Right cardiac atrium (tissue), 5 donors: ENCODE results near the gene C16orf90. TPM values are rescaled to one million over a fixed set of nuclear protein-coding genes. Genes with fewer than 3 reads are reported as not detected.
"Not testable (repeated sequence)": the region's sequence is repeated elsewhere in the genome, so short reads cannot be mapped to it uniquely, and the experiment has no call there.

ENCODE experiments used
- ATAC-seq, 2 donors: fragments of 200-7000 bp; cut with Tn5 transposase; one replicate each; pipeline versions ENCODE4 v1.8.0 to v1.9.1; 2020; ENCODE audit warnings: moderate library complexity in 2 of 2, mild to moderate bottlenecking in 1 of 2
- DNase-seq, 3 donors: peaks; one replicate each; pipeline ENCODE4 v3.0.0-alpha.2; 2020
- H3K27ac ChIP-seq: one replicate; pipeline ENCODE4 v1.5.1; 2013; ENCODE audit warnings: mild to moderate bottlenecking, low read length, control low read depth, moderate library complexity
- H3K27me3 ChIP-seq: one replicate; pipeline ENCODE4 v1.6.1; 2013; ENCODE audit not compliant: control insufficient read depth, insufficient read depth
- H3K4me1 ChIP-seq: one replicate; pipeline ENCODE4 v1.6.1; 2013; ENCODE audit warnings: low read length; ENCODE audit not compliant: control insufficient read depth, insufficient read depth
- H3K4me3 ChIP-seq: one replicate; pipeline ENCODE4 v1.5.1; 2013; ENCODE audit warnings: low read length, control low read depth
- H3K9me3 ChIP-seq: one replicate; pipeline ENCODE4 v1.6.1; 2013; ENCODE audit warnings: low read length; ENCODE audit not compliant: control insufficient read depth
- WGBS: extraction: QIAGEN DNeasy Blood & Tissue Kit; methylation state at CpG from one replicate; pipeline ENCODE4 v1.1.7; 2013; 5-methylcytosine and 5-hydroxymethylcytosine counted together
- intact Hi-C, 4 donors: fragments of 100-400 bp; cut with DNase I; formaldehyde crosslinking; loops; one replicate each; pipeline versions ENCODE4 v1.11.0 to v1.14.0; 2022 to 2023
- polyA plus RNA-seq: library from polyadenylated mRNA; stranded (reverse); fragments of 200-250 nt; gene quantifications from one replicate; pipeline ENCODE4 v1.2.3, GENCODE V29; 2013
- total RNA-seq, 4 donors: library from RNA; stranded (reverse); fragmentation: NEBNext Ultra II Directional; extraction: Animal tissue kit (Norgen Biotek cat#: 25700); gene quantifications; one replicate each; pipeline ENCODE4 v1.2.1, GENCODE V29; 2021
- donor health status: healthy with polysubstance abuse.
- donor health status: DM: no; HTN: yes; CAD: no.
- donor health status: DM: no; HTN: no; CAD: no.
- donor health status: DM: no; HTN: yes; CAD: no; lungs with severe emphysema.
- donor health status: DM: yes; HTN: yes; CAD: no.

C16orf90 gene
- total and polyA plus RNA-seq, 5 donors, result not detected

- H3K9me3 ChIP-seq, H3K4me1 ChIP-seq, H3K27me3 ChIP-seq, intact Hi-C loops, ATAC-seq, H3K4me3 ChIP-seq, H3K27ac ChIP-seq: not testable (repeated sequence)
- DNase-seq, result peak; percentile 81 to 95 (median 89)
- WGBS, result 55% methylated on average over 12 of the region's 12 CpGs
These were observed 32.0 kb upstream of the C16orf90 start for GRCh38 chr16:3527216-3527829.

GRCh38 chr16:3525951-3526350, 30.7 kb upstream of the C16orf90 start:
- H3K4me3 ChIP-seq, result no peak overlapping the region
- H3K27ac ChIP-seq, result no peak overlapping the region
- no peaks in the 10 kb centered on the region for H3K9me3 ChIP-seq
- intact Hi-C loops, result no loop called here
- DNase-seq (no peak), ATAC-seq (no peak)
- 78% methylated on average over 5 of the region's 5 CpGs for WGBS
- no peaks in the 10 kb centered on the region for H3K27me3 ChIP-seq
- no peaks in the 10 kb centered on the region for H3K4me1 ChIP-seq

- ATAC-seq (no peak), DNase-seq (no peak)
- Histone ChIP-seq H3K27me3 (no peaks in the 10 kb centered on the region), H3K9me3 (no peaks in the 10 kb centered on the region), H3K4me1 (no peaks in the 10 kb centered on the region), H3K4me3 (no peak overlapping the region), H3K27ac (no peak overlapping the region)
- 94% methylated on average over 3 of the region's 3 CpGs for WGBS
- intact Hi-C loops, result no loop called here
These were observed 28.0 kb upstream of the C16orf90 start for GRCh38 chr16:3523281-3523680.

- H3K4me3 ChIP-seq, result no peak overlapping the region
- no peaks in the 10 kb centered on the region for H3K27me3 ChIP-seq
- H3K9me3 ChIP-seq, result no peaks in the 10 kb centered on the region
- intact Hi-C loops, result no loop called here
- no peaks in the 10 kb centered on the region for H3K4me1 ChIP-seq
- no peak for ATAC-seq
- DNase-seq, result no peak
- WGBS, result 72% methylated on average over 8 of the region's 8 CpGs
- no peak overlapping the region for H3K27ac ChIP-seq
These were observed 25.6 kb upstream of the C16orf90 start for GRCh38 chr16:3520841-3521240.

GRCh38 chr16:3520413-3520812, 25.1 kb upstream of the C16orf90 start:
- H3K9me3 ChIP-seq, result no peaks in the 10 kb centered on the region
- no peaks in the 10 kb centered on the region for H3K27me3 ChIP-seq
- H3K27ac ChIP-seq, result no peak overlapping the region
- no peak for DNase-seq
- ATAC-seq, result no peak
- WGBS, result 83% methylated on average over 4 of the region's 4 CpGs
- no peaks in the 10 kb centered on the region for H3K4me1 ChIP-seq
- intact Hi-C loops, result no loop called here
- no peak overlapping the region for H3K4me3 ChIP-seq

- Histone ChIP-seq H3K9me3 (no peaks in the 10 kb centered on the region), H3K4me3 (no peak overlapping the region), H3K4me1 (no peaks in the 10 kb centered on the region), H3K27ac (no peak overlapping the region), H3K27me3 (no peaks in the 10 kb centered on the region)
- 92% methylated on average over 2 of the region's 2 CpGs for WGBS
- intact Hi-C loops, result no loop called here
- ATAC-seq (no peak), DNase-seq (no peak)
These were observed 24.3 kb upstream of the C16orf90 start for GRCh38 chr16:3519581-3519980.

GRCh38 chr16:3518986-3519348, 23.7 kb upstream of the C16orf90 start:
- 95% methylated on average over 8 of the region's 8 CpGs for WGBS
- no peak for ATAC-seq
- intact Hi-C loops, result no loop called here

GRCh38 chr16:3518292-3518985, 23.1 kb upstream of the C16orf90 start:
- ATAC-seq (no peak), DNase-seq (no peak)
- Histone ChIP-seq H3K27ac (no peak overlapping the region), H3K27me3 (no peaks in the 10 kb centered on the region), H3K4me3 (no peak overlapping the region), H3K4me1 (no peaks in the 10 kb centered on the region), H3K9me3 (no peaks in the 10 kb centered on the region)
- WGBS, result 85% methylated on average over 6 of the region's 6 CpGs
- intact Hi-C loops, result no loop called here

More at GRCh38 chr16:3518986-3519348, 23.7 kb upstream of the C16orf90 start:
- Histone ChIP-seq H3K27me3 (no peaks in the 10 kb centered on the region), H3K9me3 (no peaks in the 10 kb centered on the region), H3K4me1 (no peaks in the 10 kb centered on the region), H3K27ac (no peak overlapping the region), H3K4me3 (no peak overlapping the region)
- no peak for DNase-seq

GRCh38 chr16:3515897-3516296, 20.6 kb upstream of the C16orf90 start:
- Histone ChIP-seq H3K4me1 (no peaks in the 10 kb centered on the region), H3K9me3 (no peaks in the 10 kb centered on the region), H3K27me3 (no peaks in the 10 kb centered on the region), H3K4me3 (no peak overlapping the region), H3K27ac (no peak overlapping the region)
- ATAC-seq (no peak), DNase-seq (no peak)
- WGBS, result 92% methylated on average over 4 of the region's 4 CpGs
- intact Hi-C loops, result no loop called here

GRCh38 chr16:3514621-3515020, 19.3 kb upstream of the C16orf90 start:
- 92% methylated on average over 4 of the region's 4 CpGs for WGBS
- ATAC-seq (no peak), DNase-seq (no peak)
- Histone ChIP-seq H3K27me3 (no peaks in the 10 kb centered on the region), H3K27ac (no peak overlapping the region), H3K9me3 (no peaks in the 10 kb centered on the region), H3K4me3 (no peak overlapping the region), H3K4me1 (no peaks in the 10 kb centered on the region)
- intact Hi-C loops, result no loop called here

- Histone ChIP-seq H3K27me3 (no peaks in the 10 kb centered on the region), H3K27ac (no peak overlapping the region), H3K4me1 (no peaks in the 10 kb centered on the region), H3K4me3 (no peak overlapping the region), H3K9me3 (no peaks in the 10 kb centered on the region)
- intact Hi-C loops, result no loop called here
- 88% methylated on average over 7 of the region's 7 CpGs for WGBS
- ATAC-seq, result no peak
- no peak for DNase-seq
These were observed 18.7 kb upstream of the C16orf90 start for GRCh38 chr16:3513892-3514583.
